ENCODE results near the gene CLDN4.

CLDN4 gene

GRCh38 chr7:73872056-73872908 is 41.5 kb downstream of the CLDN4 start:
- no peak for DNase-seq (ENCODE audit: low read depth in 2 of 2)

GRCh38 chr7:73876361-73876760 is 45.6 kb downstream of the CLDN4 start:
- DNase-seq (ENCODE audit: low read depth in 2 of 2), result no peak

GRCh38 chr7:73876973-73877372 is 46.2 kb downstream of the CLDN4 start:
- DNase-seq (ENCODE audit: low read depth in 2 of 2), result no peak

- no peak for DNase-seq (ENCODE audit: low read depth in 2 of 2)
These were observed 49.3 kb downstream of the CLDN4 start for GRCh38 chr7:73879977-73880681.

GRCh38 chr7:73880755-73881328 is 50.0 kb downstream of the CLDN4 start:
- no peak for DNase-seq (ENCODE audit: low read depth in 2 of 2)

- DNase-seq (ENCODE audit: low read depth in 2 of 2), result no peak
These were observed 50.7 kb downstream of the CLDN4 start for GRCh38 chr7:73881352-73882046.

- no peak for DNase-seq (ENCODE audit: low read depth in 2 of 2)
These were observed 51.2 kb downstream of the CLDN4 start for GRCh38 chr7:73882047-73882402.
